ENCODE data around the gene PDXDC1.
"Not testable (repeated sequence)": the region's sequence is repeated elsewhere in the genome, so short reads cannot be mapped to it uniquely, and the experiment has no call there.

Gene PDXDC1

DNA sequence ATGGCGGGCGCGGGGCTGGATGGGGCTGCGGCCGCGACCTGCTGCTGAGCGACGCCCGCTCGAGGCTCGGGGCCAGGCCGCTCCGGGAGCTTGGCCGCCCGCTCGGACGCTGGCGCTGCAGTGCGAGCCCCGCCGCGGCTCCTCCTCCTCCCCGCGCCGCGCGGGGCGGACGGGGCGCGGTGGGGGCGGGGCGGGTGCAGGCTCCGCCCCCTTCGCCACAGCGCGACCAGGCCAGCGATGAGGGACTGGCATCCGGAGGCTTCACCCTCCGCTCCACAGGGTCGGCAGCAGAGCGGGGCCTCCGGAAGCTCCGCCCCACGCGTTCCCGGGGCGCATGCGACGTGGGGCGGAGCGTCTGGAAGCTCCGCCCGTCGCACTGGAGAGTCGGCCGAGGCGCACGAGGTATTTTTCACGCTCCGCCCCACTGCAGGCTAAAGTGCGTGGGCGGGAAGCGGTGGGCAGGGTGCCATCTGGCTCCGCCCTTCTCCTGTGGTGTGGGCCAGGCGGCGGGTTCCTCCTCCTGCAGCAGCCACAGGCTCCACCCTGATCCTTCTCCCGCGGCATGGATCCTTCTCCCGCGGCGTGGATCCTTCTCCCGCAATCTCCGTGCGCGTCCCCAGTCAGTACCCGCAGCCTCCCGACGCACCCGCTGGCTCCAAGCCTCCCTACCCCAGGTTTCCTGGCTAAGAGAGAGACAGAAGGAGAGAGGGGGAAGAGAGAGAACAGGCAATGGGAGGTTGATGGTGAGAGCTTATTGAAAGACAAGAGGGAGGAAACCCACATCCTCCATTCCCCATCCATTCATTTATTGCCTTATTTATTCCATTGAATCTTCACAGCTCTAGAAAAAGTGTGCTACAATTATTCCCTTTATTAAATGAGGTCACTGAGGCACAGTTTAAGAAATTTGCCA lies 180.1 kb downstream of the PDXDC1 start:
- peak; percentile 59 to 70 for DNase-seq (ENCODE audit: low read depth in 2 of 2)

DNA sequence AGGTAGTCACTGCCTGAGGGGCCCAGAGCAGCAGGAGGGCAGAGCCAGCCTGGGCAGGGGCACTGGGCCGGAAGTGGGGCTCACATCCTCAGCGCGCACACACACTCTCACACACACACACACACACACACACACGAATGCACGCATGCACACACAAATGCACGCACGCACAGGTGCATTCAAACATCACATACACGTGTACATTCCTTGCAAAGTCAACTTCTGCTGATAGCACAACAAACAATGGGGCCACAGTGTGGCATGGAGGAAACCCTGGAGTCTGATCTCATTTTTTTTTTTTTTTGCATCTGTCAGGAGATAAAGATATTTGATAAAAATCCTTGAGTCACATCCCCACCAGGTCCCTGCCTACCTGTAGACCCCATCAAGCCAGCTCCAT lies 182.8 kb downstream of the PDXDC1 start:
- DNase-seq (ENCODE audit: low read depth in 2 of 2) = not testable (repeated sequence)

DNA sequence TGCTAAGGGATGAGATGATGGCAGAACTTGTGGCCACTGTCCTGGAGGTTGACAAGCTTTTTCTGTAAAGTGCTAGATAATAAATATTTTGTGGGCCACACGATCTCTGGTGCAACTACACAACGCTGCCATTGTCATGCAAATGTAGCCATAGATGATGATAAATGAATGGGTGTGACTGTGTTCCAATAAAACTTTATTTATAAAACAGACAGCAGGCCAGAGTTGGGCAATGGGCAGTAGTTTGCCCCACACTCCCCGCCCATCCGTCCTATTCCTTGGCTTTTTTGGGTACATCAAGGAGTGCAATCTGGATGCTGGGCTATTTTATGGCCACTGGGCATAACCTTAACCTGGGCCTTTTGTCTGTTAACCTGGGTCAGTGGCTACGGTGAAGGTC lies 184.8 kb downstream of the PDXDC1 start:
- not testable (repeated sequence) for DNase-seq (ENCODE audit: low read depth in 2 of 2)

DNA sequence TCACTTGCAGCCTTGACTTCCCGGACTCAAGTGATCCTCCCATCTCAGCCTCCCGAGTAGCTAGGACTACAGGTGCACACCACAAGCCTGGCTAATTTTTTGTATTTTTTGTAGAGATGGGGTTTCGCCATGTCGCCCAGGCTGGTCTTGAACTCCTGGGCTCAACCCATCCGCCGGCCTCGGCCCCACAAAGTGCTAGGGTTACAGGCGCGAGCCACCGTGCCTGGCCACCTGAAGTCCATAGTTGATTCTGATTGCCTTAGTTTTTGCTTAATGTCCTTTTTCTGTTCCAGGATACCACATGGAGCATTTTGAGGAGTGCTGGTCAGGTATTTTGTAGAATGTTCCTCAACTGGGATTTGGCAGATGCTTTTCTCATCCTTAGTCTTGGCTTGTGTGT lies 185.7 kb downstream of the PDXDC1 start:
- DNase-seq (ENCODE audit: low read depth in 2 of 2) = not testable (repeated sequence)

DNA sequence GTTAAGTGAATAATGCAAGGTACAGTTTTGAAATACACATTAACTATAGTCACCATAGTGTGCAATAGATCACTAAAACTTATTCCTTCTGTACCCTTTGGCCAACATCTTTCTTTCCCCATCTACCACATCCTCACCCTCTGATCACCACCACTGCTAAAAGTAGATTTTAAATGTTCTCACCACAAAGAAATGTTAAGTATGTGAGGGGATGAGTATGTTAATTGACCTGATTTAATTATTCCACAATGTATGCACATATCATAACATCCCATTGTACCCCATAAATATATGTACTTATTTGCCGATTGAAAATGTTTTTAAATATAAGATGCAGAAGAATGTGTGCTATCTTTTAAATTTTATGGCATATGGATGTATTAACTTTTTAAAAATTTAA lies 188.2 kb downstream of the PDXDC1 start:
- DNase-seq (ENCODE audit: low read depth in 2 of 2) = not testable (repeated sequence)

DNA sequence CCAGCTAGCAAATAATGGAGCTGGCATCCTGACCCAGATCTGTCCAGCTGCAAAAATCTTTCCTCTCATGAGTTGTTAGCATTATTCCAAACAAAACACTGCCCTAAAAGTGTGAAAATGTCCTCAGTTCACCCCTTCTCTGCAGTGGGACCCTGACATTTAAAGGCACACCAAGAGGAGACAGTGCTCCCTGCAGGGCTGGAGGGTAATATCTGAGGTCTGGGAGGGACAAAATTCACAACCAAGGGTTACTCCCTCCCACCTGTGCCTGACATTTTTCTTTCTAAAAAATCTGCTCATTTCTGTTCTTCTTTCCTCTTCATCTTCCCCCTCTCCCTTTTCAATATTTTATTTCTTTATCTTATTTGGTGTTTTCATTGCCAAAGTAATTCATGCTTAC lies 191.4 kb downstream of the PDXDC1 start:
- DNase-seq (ENCODE audit: low read depth in 2 of 2) = not testable (repeated sequence)

DNA sequence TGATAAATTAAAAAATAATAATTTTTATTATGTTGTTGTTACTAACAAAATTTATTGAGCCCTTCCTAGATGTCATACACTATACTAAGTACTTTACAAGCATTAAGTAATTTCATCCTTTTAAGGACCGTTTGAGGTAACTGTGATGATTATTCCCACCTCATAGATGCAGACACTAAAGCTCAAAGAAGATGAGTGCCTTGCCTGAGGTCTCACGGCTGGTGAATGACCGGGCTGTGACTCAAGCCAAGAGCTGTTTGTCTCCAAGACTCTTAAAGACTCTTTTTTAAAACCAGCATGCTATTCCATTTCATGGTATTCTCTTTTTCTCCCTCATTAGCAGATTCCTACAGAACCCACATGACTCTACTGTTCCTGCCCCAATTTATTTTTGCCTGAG lies 193.5 kb downstream of the PDXDC1 start:
- DNase-seq (ENCODE audit: low read depth in 2 of 2) = not testable (repeated sequence)

DNA sequence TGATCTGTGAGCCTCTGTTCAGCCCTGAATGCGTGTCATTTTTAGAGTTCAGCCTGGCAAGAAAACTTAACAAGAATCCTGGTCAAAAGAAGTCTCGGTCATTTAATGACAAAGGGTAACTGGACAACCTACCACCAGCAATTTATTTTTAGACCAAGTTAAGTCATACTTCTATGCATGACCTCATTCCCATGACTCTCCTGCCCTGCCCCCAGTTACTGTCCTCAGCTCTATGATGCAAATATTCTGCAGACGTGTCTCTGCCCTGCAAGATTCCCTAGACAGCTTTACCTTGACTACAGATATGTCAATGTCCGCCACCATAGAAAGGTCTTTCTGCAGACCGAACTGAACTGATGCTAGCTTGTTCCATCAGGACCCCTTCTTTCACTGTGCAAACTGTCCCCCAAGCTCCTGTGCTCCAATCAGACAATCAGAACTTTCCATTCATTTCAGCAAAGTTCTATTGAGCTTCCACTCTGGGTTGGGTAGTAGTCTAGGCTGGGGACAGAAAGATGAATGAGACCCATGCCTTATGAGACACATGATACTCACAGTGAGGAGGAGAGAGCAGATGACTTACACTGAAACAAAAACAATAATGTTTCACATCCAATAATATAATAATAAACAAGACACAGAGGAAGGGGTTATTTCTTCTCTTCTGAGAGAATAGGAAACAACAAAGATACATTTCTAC lies 194.3 kb downstream of the PDXDC1 start:
- DNase-seq (ENCODE audit: low read depth in 2 of 2) = not testable (repeated sequence)

DNA sequence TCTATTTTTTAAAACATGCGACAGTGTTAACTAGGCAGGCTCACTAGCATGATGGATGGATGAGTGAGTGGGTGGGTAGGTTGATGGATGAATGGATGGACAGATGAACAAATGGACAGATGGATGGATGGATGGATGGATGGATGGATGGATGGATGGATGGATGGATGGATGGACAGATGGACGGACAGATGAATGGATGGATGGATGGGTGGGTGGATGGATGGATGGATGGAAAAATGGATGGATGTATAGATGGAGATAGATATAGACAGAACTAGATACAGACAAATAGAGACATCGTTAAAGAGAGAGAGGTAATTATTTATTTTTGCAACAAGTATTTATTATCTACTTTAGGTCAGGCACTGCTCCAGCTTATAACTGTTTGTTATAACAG lies 205.1 kb downstream of the PDXDC1 start:
- not testable (repeated sequence) for DNase-seq (ENCODE audit: low read depth in 2 of 2)

DNA sequence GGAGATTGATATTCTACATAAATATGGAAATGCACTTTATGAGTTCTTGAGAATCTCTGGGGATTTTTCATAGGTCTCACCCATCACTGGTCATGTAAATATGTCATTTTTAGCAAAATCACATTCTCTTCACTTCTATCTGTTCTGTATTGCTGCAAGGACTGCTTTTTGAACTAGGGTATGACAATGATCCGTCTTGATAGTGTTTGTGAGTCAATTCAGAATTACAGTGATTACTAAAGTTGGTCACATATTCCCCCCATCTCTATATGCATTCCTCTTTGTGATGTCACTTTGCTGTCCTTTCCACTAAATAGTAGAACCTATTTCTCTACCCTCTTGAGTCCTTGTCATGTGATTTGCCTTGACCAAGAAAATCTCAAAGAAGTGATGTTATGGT lies 206.1 kb downstream of the PDXDC1 start:
- DNase-seq (ENCODE audit: low read depth in 2 of 2) = not testable (repeated sequence)

DNA sequence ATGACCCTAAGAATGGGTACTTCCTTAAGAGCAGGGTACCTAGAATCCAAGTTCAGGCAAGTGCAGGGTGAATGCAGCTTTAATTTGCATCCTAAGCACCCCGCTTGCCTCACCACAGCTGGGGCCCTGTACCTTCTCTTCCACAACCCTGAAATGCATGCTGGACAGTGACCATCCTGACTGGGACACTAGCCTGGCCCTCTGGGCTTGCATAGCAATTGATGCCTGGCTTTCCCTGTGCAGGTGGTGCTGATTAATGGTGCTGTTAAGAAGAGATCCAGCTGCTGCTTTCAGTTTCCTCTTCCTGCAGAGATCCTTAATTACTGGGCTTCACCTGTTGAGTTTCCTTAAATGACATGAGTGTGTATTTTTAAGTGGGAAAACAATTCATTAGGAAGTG lies 209.2 kb downstream of the PDXDC1 start:
- DNase-seq (ENCODE audit: low read depth in 2 of 2) = not testable (repeated sequence)

Data from stimulated activated CD8-positive, alpha-beta memory T cell treated with anti-CD3 and anti-CD28 coated beads, Interleukin-7, amount 100 ng/mL, for 1 hour (primary cell).